Sigmoid colon (tissue), 7 donors: ENCODE measurements around the gene GRB10. TPM values are rescaled to one million over a fixed set of nuclear protein-coding genes. Genes with fewer than 3 reads are reported as not detected.
"Not testable (repeated sequence)": the region's sequence is repeated elsewhere in the genome, so short reads cannot be mapped to it uniquely, and the experiment has no call there.

Experiments used
- DNase-seq: peaks from one replicate; pipeline ENCODE4 v3.0.0-alpha.2; 2019
- H3K27ac ChIP-seq, 4 donors: fragments of 200-600 bp; sonication (generic); one replicate each; pipeline ENCODE4 v1.5.1; 2016 to 2019; ENCODE audit warnings: mild to moderate bottlenecking in 1 of 4
- H3K27me3 ChIP-seq, 3 donors: fragments of 200-600 bp; sonication (generic); one replicate each; pipeline ENCODE4 v1.5.1; 2019; ENCODE audit warnings: mild to moderate bottlenecking in 1 of 3
- H3K36me3 ChIP-seq, 4 donors: fragments of 200-600 bp; sonication (generic); one replicate each; pipeline ENCODE4 v1.5.1; 2016 to 2019
- H3K4me1 ChIP-seq, 4 donors: fragments of 200-600 bp; sonication (generic); one replicate each; pipeline ENCODE4 v1.5.1; 2017 to 2019
- H3K4me3 ChIP-seq, 4 donors: fragments of 200-600 bp; sonication (generic); one replicate each; pipeline ENCODE4 v1.5.1; 2017 to 2019; ENCODE audit warnings: mild to moderate bottlenecking in 2 of 4, moderate library complexity in 1 of 4
- H3K9me3 ChIP-seq, 4 donors: fragments of 200-600 bp in 3 of 4; sonication (generic) in 3 of 4; one replicate each; pipeline versions ENCODE4 v1.5.1 to v1.6.1; 2013 to 2019
- CTCF ChIP-seq, 4 experiments: fragments of 450-650 bp in 3 of 4; fragments of 200-600 bp in 1 of 4; IDR thresholded peaks; one replicate each; pipeline ENCODE4 v1.5.1; 2016 to 2019; ENCODE audit warnings: antibody characterized with exemption in 4 of 4, mild to moderate bottlenecking in 3 of 4, moderate library complexity in 2 of 4
- EP300 ChIP-seq, 4 donors: sonication (generic); formaldehyde crosslinking; IDR thresholded peaks; one replicate each; pipeline ENCODE4 v1.6.1; 2017; ENCODE audit warnings: antibody characterized with exemption in 4 of 4
- POLR2A ChIP-seq, 2 donors: fragments of 450-650 bp; IDR thresholded peaks; one replicate each; pipeline ENCODE4 v1.6.1; 2016; ENCODE audit warnings: antibody characterized with exemption in 2 of 2, mild to moderate bottlenecking in 2 of 2, moderate library complexity in 2 of 2
- POLR2AphosphoS5 ChIP-seq, 4 donors: sonication (generic); formaldehyde crosslinking; IDR thresholded peaks; one replicate each; pipeline ENCODE4 v1.6.1; 2017; ENCODE audit warnings: antibody characterized with exemption in 4 of 4
- WGBS, 2 donors: extraction: QIAGEN DNeasy Blood & Tissue Kit; methylation state at CpG; one replicate each; pipeline ENCODE4 v1.1.7; 2013; 5-methylcytosine and 5-hydroxymethylcytosine counted together
- intact Hi-C: fragments of 100-400 bp; cut with DNase I; formaldehyde crosslinking; loops from one replicate; pipeline ENCODE4 v1.15.1; 2023
- polyA plus RNA-seq, 3 donors: library from polyadenylated mRNA; stranded (reverse); fragments of 200-250 nt; gene quantifications; one replicate each; pipeline ENCODE4 v1.2.3, GENCODE V29; 2013
- total RNA-seq, 4 donors: library from RNA; depleted of rRNA; stranded (reverse); fragments of >200 nt; gene quantifications; one replicate each; pipeline ENCODE4 v1.1.0, GENCODE V29; 2016
- donor health status: healthy with polysubstance abuse.
- donor health status: Bipolar disorder and iron deficiency.
- donor health status: healthy.

Gene GRB10
- total and polyA plus RNA-seq, 7 donors = 2.1 to 83.6 (median 49.2) TPM

- WGBS, 2 donors = 92 to 93% methylated on average over 9 of the region's 9 CpGs
- DNase-seq = no peak
- intact Hi-C loops = no loop called here
- no peak overlapping the region for H3K4me3 ChIP-seq
- peaks cover 0 to 5% (median 0%) of the 10 kb centered on the region in 3 donors for H3K27me3 ChIP-seq
- peaks cover 0 to 11% (median 0%) of the 10 kb centered on the region in 4 donors for H3K4me1 ChIP-seq
- H3K27ac ChIP-seq = no peak overlapping the region
- H3K36me3 ChIP-seq = no peaks in the 10 kb centered on the region
- TF ChIP-seq CTCF (IDR thresholded peaks at IDR 0.05) = no peak
- TF ChIP-seq POLR2AphosphoS5 (IDR thresholded peaks at IDR 0.05) = no peak
- no peak for TF ChIP-seq EP300 (IDR thresholded peaks at IDR 0.05)
- TF ChIP-seq POLR2A (IDR thresholded peaks at IDR 0.05) = no peak
- no peaks in the 10 kb centered on the region for H3K9me3 ChIP-seq
Observed at GRCh38 chr7:50555594-50556140, 227.0 kb downstream of the GRB10 start.

- Histone ChIP-seq H3K9me3 (no peaks in the 10 kb centered on the region), H3K4me1 (peaks cover 0 to 11% (median 0%) of the 10 kb centered on the region in 4 donors), H3K4me3 (no peak overlapping the region), H3K27me3 (peaks cover 0 to 5% (median 0%) of the 10 kb centered on the region in 3 donors), H3K27ac (no peak overlapping the region), H3K36me3 (no peaks in the 10 kb centered on the region)
- no peak for DNase-seq
- TF ChIP-seq EP300 (IDR thresholded peaks at IDR 0.05) (no peak), POLR2AphosphoS5 (IDR thresholded peaks at IDR 0.05) (no peak)
- intact Hi-C loops = no loop called here
- 85 to 94% methylated on average over 14 of the region's 14 CpGs for WGBS, 2 donors
Observed at GRCh38 chr7:50554431-50555322, 228.0 kb downstream of the GRB10 start.

- no peak for TF ChIP-seq POLR2A (IDR thresholded peaks at IDR 0.05)
- TF ChIP-seq EP300 (IDR thresholded peaks at IDR 0.05) = no peak
- no peak for TF ChIP-seq CTCF (IDR thresholded peaks at IDR 0.05)
- no peak for TF ChIP-seq POLR2AphosphoS5 (IDR thresholded peaks at IDR 0.05)
- intact Hi-C loops = no loop called here
Observed at GRCh38 chr7:50553973-50554372, 228.7 kb downstream of the GRB10 start.

GRCh38 chr7:50552921-50553320 lies 229.8 kb downstream of the GRB10 start:
- H3K9me3 ChIP-seq = no peaks in the 10 kb centered on the region
- DNase-seq = peak; percentile 55
- TF ChIP-seq POLR2AphosphoS5 (IDR thresholded peaks at IDR 0.05) (no peak), CTCF (IDR thresholded peaks at IDR 0.05) (no peak), EP300 (IDR thresholded peaks at IDR 0.05) (no peak), POLR2A (IDR thresholded peaks at IDR 0.05) (no peak)
- intact Hi-C loops = no loop called here
- no peak overlapping the region for H3K4me3 ChIP-seq
- no peaks in the 10 kb centered on the region for H3K27me3 ChIP-seq
- 55 to 64% methylated on average over 4 of the region's 4 CpGs for WGBS, 2 donors
- H3K27ac ChIP-seq = no peak overlapping the region
- peaks cover 0 to 11% (median 0%) of the 10 kb centered on the region in 4 donors for H3K4me1 ChIP-seq
- no peaks in the 10 kb centered on the region for H3K36me3 ChIP-seq

More at GRCh38 chr7:50553973-50554372, 228.7 kb downstream of the GRB10 start:
- no peak for DNase-seq
- no peaks in the 10 kb centered on the region for H3K9me3 ChIP-seq
- 57 to 58% methylated on average over 3 of the region's 3 CpGs for WGBS, 2 donors
- H3K36me3 ChIP-seq = no peaks in the 10 kb centered on the region
- no peak overlapping the region for H3K4me3 ChIP-seq
- peaks cover 0 to under 1% (median 0%) of the 10 kb centered on the region in 3 donors for H3K27me3 ChIP-seq
- no peak overlapping the region for H3K27ac ChIP-seq
- H3K4me1 ChIP-seq = peaks cover 0 to 11% (median 0%) of the 10 kb centered on the region in 4 donors

GRCh38 chr7:50552139-50552538 lies 230.6 kb downstream of the GRB10 start:
- Histone ChIP-seq H3K27me3 (no peaks in the 10 kb centered on the region), H3K4me3 (no peak overlapping the region), H3K4me1 (peaks cover 0 to 11% (median 0%) of the 10 kb centered on the region in 4 donors), H3K27ac (no peak overlapping the region), H3K36me3 (no peaks in the 10 kb centered on the region), H3K9me3 (no peaks in the 10 kb centered on the region)
- intact Hi-C loops = no loop called here
- WGBS, 2 donors = 53 to 63% methylated on average over 4 of the region's 4 CpGs
- TF ChIP-seq CTCF (IDR thresholded peaks at IDR 0.05) (no peak), EP300 (IDR thresholded peaks at IDR 0.05) (no peak), POLR2A (IDR thresholded peaks at IDR 0.05) (no peak), POLR2AphosphoS5 (IDR thresholded peaks at IDR 0.05) (no peak)
- DNase-seq = peak; percentile 2

- intact Hi-C loops, H3K27ac ChIP-seq, H3K36me3 ChIP-seq, DNase-seq, H3K4me3 ChIP-seq, H3K9me3 ChIP-seq, H3K27me3 ChIP-seq, H3K4me1 ChIP-seq: not testable (repeated sequence)
- WGBS, 2 donors = 88 to 96% methylated on average over 4 of the region's 4 CpGs
Observed at GRCh38 chr7:50545613-50546012, 237.1 kb downstream of the GRB10 start.
